ENCODE results near the gene DENND1B. TPM values are rescaled to one million over a fixed set of nuclear protein-coding genes. Genes with fewer than 3 reads are reported as not detected.
"Not testable (repeated sequence)": the region's sequence is repeated elsewhere in the genome, so short reads cannot be mapped to it uniquely, and the experiment has no call there.

DENND1B gene
- polyA plus RNA-seq, 1 donor from 2014 or later, result 12.4 TPM

- Histone ChIP-seq H3K9ac (ENCODE audit: low read length) (no peak overlapping the region), H3K9me3 (ENCODE audit: low read length) (no peaks in the 10 kb centered on the region), H3K27ac (ENCODE audit: low read length) (no peak overlapping the region), H3K79me2 (replicated peaks; ENCODE audit: insufficient read depth, low read length) (no peaks in the 10 kb centered on the region), H4K20me1 (ENCODE audit: insufficient read depth) (no peaks in the 10 kb centered on the region), H3K27me3 (ENCODE audit: insufficient read depth, low read depth, low read length) (no peaks in the 10 kb centered on the region), H3F3A (ENCODE audit: insufficient read depth, low read length, poor library complexity, severe bottlenecking) (no peaks in the 10 kb centered on the region), H2AFZ (ENCODE audit: low read depth, low read length) (no peak overlapping the region), H3K9me2 (ENCODE audit: insufficient read depth, low read length) (no peaks in the 10 kb centered on the region), H3K4me3 (ENCODE audit: low read length) (no peak overlapping the region), H3K4me2 (ENCODE audit: low read length) (no peak overlapping the region), H3K36me3 (ENCODE audit: insufficient read depth, low read length) (no peaks in the 10 kb centered on the region)
- TF ChIP-seq EZH2 (IDR thresholded peaks at IDR 0.05; ENCODE audit: borderline replicate concordance, insufficient read depth, low read length, poor library complexity, severe bottlenecking), result no peak
- TF ChIP-seq MXI1 (conservative IDR thresholded peaks at IDR 0.05; ENCODE audit: poor library complexity, severe bottlenecking), result no peak
- no peak for TF ChIP-seq CTCF (IDR thresholded peaks at IDR 0.05; ENCODE audit: poor library complexity, severe bottlenecking)
- TF ChIP-seq POLR2AphosphoS5 (IDR thresholded peaks at IDR 0.05), result no peak
- no peak for TF ChIP-seq REST (IDR thresholded peaks at IDR 0.05; ENCODE audit: borderline replicate concordance)
- no peak for TF ChIP-seq TAF1 (IDR thresholded peaks at IDR 0.05; ENCODE audit: low read depth)
- TF ChIP-seq SMC3 (conservative IDR thresholded peaks at IDR 0.05; ENCODE audit: poor library complexity), result no peak
- no peak for TF ChIP-seq EP300 (conservative IDR thresholded peaks at IDR 0.05; ENCODE audit: poor library complexity, severe bottlenecking)
- no peak for TF ChIP-seq RAD21 (conservative IDR thresholded peaks at IDR 0.05)
These were observed 13.6 kb downstream of the DENND1B start for GRCh38 chr1:197761654-197762053.

- not testable (repeated sequence) for H3F3A ChIP-seq (ENCODE audit: insufficient read depth, low read length, poor library complexity, severe bottlenecking); H4K20me1 ChIP-seq (ENCODE audit: insufficient read depth); H2AFZ ChIP-seq (ENCODE audit: low read depth, low read length); H3K9ac ChIP-seq (ENCODE audit: low read length); H3K4me3 ChIP-seq (ENCODE audit: low read length); H3K36me3 ChIP-seq (ENCODE audit: insufficient read depth, low read length); H3K4me2 ChIP-seq (ENCODE audit: low read length); H3K27ac ChIP-seq (ENCODE audit: low read length); H3K9me3 ChIP-seq (ENCODE audit: low read length); H3K79me2 ChIP-seq (replicated peaks; ENCODE audit: insufficient read depth, low read length); H3K9me2 ChIP-seq (ENCODE audit: insufficient read depth, low read length); H3K27me3 ChIP-seq (ENCODE audit: insufficient read depth, low read depth, low read length)
These were observed 19.7 kb downstream of the DENND1B start for GRCh38 chr1:197755553-197755952.

GRCh38 chr1:197752652-197753164, 22.6 kb downstream of the DENND1B start:
- not testable (repeated sequence) for H3K79me2 ChIP-seq (replicated peaks; ENCODE audit: insufficient read depth, low read length); H3K4me3 ChIP-seq (ENCODE audit: low read length); H3K36me3 ChIP-seq (ENCODE audit: insufficient read depth, low read length); H4K20me1 ChIP-seq (ENCODE audit: insufficient read depth); H3K9me2 ChIP-seq (ENCODE audit: insufficient read depth, low read length); H3K9ac ChIP-seq (ENCODE audit: low read length); H3K27ac ChIP-seq (ENCODE audit: low read length); H2AFZ ChIP-seq (ENCODE audit: low read depth, low read length); H3K4me2 ChIP-seq (ENCODE audit: low read length); H3F3A ChIP-seq (ENCODE audit: insufficient read depth, low read length, poor library complexity, severe bottlenecking); H3K9me3 ChIP-seq (ENCODE audit: low read length); H3K27me3 ChIP-seq (ENCODE audit: insufficient read depth, low read depth, low read length)

Measured in neural cell (in vitro differentiated cells).